Liver (tissue), 9 donors: ENCODE measurements around the gene RPS28. TPM values are rescaled to one million over a fixed set of nuclear protein-coding genes. Genes with fewer than 3 reads are reported as not detected.
"Not testable (repeated sequence)": the region's sequence is repeated elsewhere in the genome, so short reads cannot be mapped to it uniquely, and the experiment has no call there.

ENCODE experiments used
- DNase-seq: peaks from one replicate; pipeline ENCODE4 v3.0.0-alpha.2; 2017; ENCODE audit warnings: low spot score
- H3K27ac ChIP-seq, 2 donors: one replicate each; pipeline ENCODE4 v1.7.0; 2013; ENCODE audit warnings: inconsistent platforms in 2 of 2, low read length in 2 of 2, control low read depth in 1 of 2, low read depth in 1 of 2, mild to moderate bottlenecking in 1 of 2
- H3K27me3 ChIP-seq, 4 donors: one replicate each; pipeline versions ENCODE4 v1.6.1 to v1.7.0; 2013; ENCODE audit warnings: low read length in 3 of 4, inconsistent platforms in 1 of 4, mild to moderate bottlenecking in 1 of 4, moderate library complexity in 1 of 4; ENCODE audit not compliant: control insufficient read depth in 4 of 4, insufficient read depth in 4 of 4
- H3K36me3 ChIP-seq, 4 donors: one replicate each; pipeline versions ENCODE4 v1.6.1 to v1.7.0; 2013; ENCODE audit warnings: low read length in 3 of 4, mild to moderate bottlenecking in 3 of 4, low read depth in 1 of 4, moderate library complexity in 1 of 4; ENCODE audit not compliant: control insufficient read depth in 4 of 4, insufficient read depth in 3 of 4
- H3K4me1 ChIP-seq, 4 donors: one replicate each; pipeline versions ENCODE4 v1.6.1 to v1.7.0; 2013; ENCODE audit warnings: low read length in 3 of 4, mild to moderate bottlenecking in 3 of 4, moderate library complexity in 1 of 4; ENCODE audit not compliant: control insufficient read depth in 4 of 4, insufficient read depth in 4 of 4
- H3K4me3 ChIP-seq, 3 donors: one replicate each; pipeline versions ENCODE4 v1.6.1 to v1.7.0; 2013; ENCODE audit warnings: low read length in 3 of 3, control low read depth in 1 of 3, low read depth in 1 of 3, mild to moderate bottlenecking in 1 of 3
- H3K9ac ChIP-seq, 2 donors: one replicate each; pipeline ENCODE4 v1.7.0; 2013; ENCODE audit warnings: low read length in 2 of 2, mild to moderate bottlenecking in 2 of 2, moderate library complexity in 2 of 2, control low read depth in 1 of 2, low read depth in 1 of 2
- H3K9me3 ChIP-seq, 4 donors: one replicate each; pipeline versions ENCODE4 v1.6.1 to v1.7.0; 2013; ENCODE audit warnings: low read length in 3 of 4; ENCODE audit not compliant: control insufficient read depth in 4 of 4
- ATF3 ChIP-seq: IDR thresholded peaks from 2 replicates; pipeline ENCODE4 v1.6.1; 2016; ENCODE audit warnings: antibody characterized with exemption
- CTCF ChIP-seq: fragments of 150-350 bp; IDR thresholded peaks from 2 replicates; pipeline ENCODE4 v1.5.1; 2017; ENCODE audit warnings: improper control_type of control experiment, low read depth, low read length; ENCODE audit not compliant: missing input control
- EGR1 ChIP-seq, 2 donors: IDR thresholded peaks; 2 replicates each; pipeline ENCODE4 v1.6.1; 2016 to 2018; ENCODE audit warnings: antibody characterized with exemption in 2 of 2, low read depth in 2 of 2
- FOXA1 ChIP-seq: IDR thresholded peaks from 2 replicates; pipeline ENCODE4 v1.6.1; 2016; ENCODE audit warnings: antibody characterized with exemption
- GABPA ChIP-seq, 2 donors: IDR thresholded peaks in 1 of 2; conservative IDR thresholded peaks in 1 of 2; 2 replicates each; pipeline ENCODE4 v1.6.1; 2016; ENCODE audit warnings: antibody characterized with exemption in 2 of 2, mild to moderate bottlenecking in 1 of 2, moderate library complexity in 1 of 2
- HNF4A ChIP-seq, 2 donors: conservative IDR thresholded peaks; 2 replicates each; pipeline ENCODE4 v1.6.1; 2016; ENCODE audit warnings: antibody characterized with exemption in 2 of 2, mild to moderate bottlenecking in 2 of 2
- HNF4G ChIP-seq: IDR thresholded peaks from 2 replicates; pipeline ENCODE4 v1.6.1; 2016; ENCODE audit warnings: antibody characterized with exemption
- JUND ChIP-seq, 2 donors: IDR thresholded peaks; 2 replicates each; pipeline ENCODE4 v1.6.1; 2016; ENCODE audit warnings: antibody characterized with exemption in 2 of 2
- RAD21 ChIP-seq, 2 donors: IDR thresholded peaks; 2 replicates each; pipeline ENCODE4 v1.6.1; 2016; ENCODE audit warnings: antibody characterized with exemption in 2 of 2, mild to moderate bottlenecking in 2 of 2
- RXRA ChIP-seq, 2 donors: IDR thresholded peaks; 2 replicates each; pipeline ENCODE4 v1.6.1; 2017 to 2018; ENCODE audit warnings: antibody characterized with exemption in 2 of 2, mild to moderate bottlenecking in 1 of 2
- SP1 ChIP-seq: IDR thresholded peaks from 2 replicates; pipeline ENCODE4 v1.6.1; 2018; ENCODE audit warnings: antibody characterized with exemption, mild to moderate bottlenecking
- TAF1 ChIP-seq: conservative IDR thresholded peaks from 2 replicates; pipeline ENCODE4 v1.6.1; 2016; ENCODE audit warnings: antibody characterized with exemption, mild to moderate bottlenecking
- YY1 ChIP-seq: IDR thresholded peaks from 2 replicates; pipeline ENCODE4 v1.6.1; 2016; ENCODE audit warnings: antibody characterized with exemption, mild to moderate bottlenecking
- WGBS: extraction: QIAGEN DNeasy Blood & Tissue Kit; methylation state at CpG from one replicate; pipeline ENCODE4 v1.1.7; 2013; 5-methylcytosine and 5-hydroxymethylcytosine counted together
- polyA plus RNA-seq, 2 donors: library from polyadenylated mRNA; stranded (reverse) in 1 of 2; unstranded in 1 of 2; fragments of 200-250 nt in 1 of 2; fragments of >200 nt in 1 of 2; fragmentation: Nextera tagmentation in 1 of 2; extraction: Ambion mirVana in 1 of 2; gene quantifications; one replicate each; pipeline versions ENCODE4 v1.2.1 to v1.2.3, GENCODE V29; 2013 to 2015
- total RNA-seq, 2 donors: library from RNA; depleted of rRNA; stranded (reverse); fragments of >200 nt; gene quantifications; one replicate each; pipeline ENCODE4 v1.2.3, GENCODE V29; 2014
- TF ChIP-seq, protein P1 (sequence below): IDR thresholded peaks from 2 replicates; pipeline ENCODE4 v1.6.1; 2016; ENCODE audit warnings: antibody characterized with exemption
- TF ChIP-seq, protein P2 (sequence below): IDR thresholded peaks from 2 replicates; pipeline ENCODE4 v1.6.1; 2016; ENCODE audit warnings: antibody characterized with exemption
- TF ChIP-seq, protein P3 (sequence below): IDR thresholded peaks from 2 replicates; pipeline ENCODE4 v1.6.1; 2016; ENCODE audit warnings: antibody characterized with exemption, mild to moderate bottlenecking
- donor health status: healthy.
- donor health status: healthy.
- donor health status: healthy.
- donor health status: healthy.
- donor health status: healthy.

RPS28 gene
- total and polyA plus RNA-seq, 4 donors, result 74.7 to 467 (median 265) TPM

- DNase-seq, result no peak
These were observed 4.8 kb upstream of the RPS28 start for GRCh38 chr19:8316351-8317125.

GRCh38 chr19:8318835-8319234 is 2.5 kb upstream of the RPS28 start:
- Histone ChIP-seq H3K36me3 (peaks cover 7 to 25% (median 14%) of the 10 kb centered on the region in 4 donors), H3K4me1 (peaks cover 6 to 27% (median 24%) of the 10 kb centered on the region in 4 donors)
- not testable (repeated sequence) for DNase-seq, H3K9me3 ChIP-seq, H3K4me3 ChIP-seq, H3K27me3 ChIP-seq, H3K27ac ChIP-seq, H3K9ac ChIP-seq
- 82% methylated on average over 9 of the region's 9 CpGs for WGBS

More at GRCh38 chr19:8316351-8317125, 4.8 kb upstream of the RPS28 start:
- Histone ChIP-seq H3K27me3 (no peaks in the 10 kb centered on the region), H3K27ac (no peak overlapping the region), H3K9me3 (no peaks in the 10 kb centered on the region), H3K9ac (no peak overlapping the region), H3K36me3 (peaks cover 4 to 28% (median 15%) of the 10 kb centered on the region in 4 donors), H3K4me3 (no peak overlapping the region), H3K4me1 (peaks cover 2 to 15% (median 13%) of the 10 kb centered on the region in 4 donors)
- TF ChIP-seq, protein P1, sequence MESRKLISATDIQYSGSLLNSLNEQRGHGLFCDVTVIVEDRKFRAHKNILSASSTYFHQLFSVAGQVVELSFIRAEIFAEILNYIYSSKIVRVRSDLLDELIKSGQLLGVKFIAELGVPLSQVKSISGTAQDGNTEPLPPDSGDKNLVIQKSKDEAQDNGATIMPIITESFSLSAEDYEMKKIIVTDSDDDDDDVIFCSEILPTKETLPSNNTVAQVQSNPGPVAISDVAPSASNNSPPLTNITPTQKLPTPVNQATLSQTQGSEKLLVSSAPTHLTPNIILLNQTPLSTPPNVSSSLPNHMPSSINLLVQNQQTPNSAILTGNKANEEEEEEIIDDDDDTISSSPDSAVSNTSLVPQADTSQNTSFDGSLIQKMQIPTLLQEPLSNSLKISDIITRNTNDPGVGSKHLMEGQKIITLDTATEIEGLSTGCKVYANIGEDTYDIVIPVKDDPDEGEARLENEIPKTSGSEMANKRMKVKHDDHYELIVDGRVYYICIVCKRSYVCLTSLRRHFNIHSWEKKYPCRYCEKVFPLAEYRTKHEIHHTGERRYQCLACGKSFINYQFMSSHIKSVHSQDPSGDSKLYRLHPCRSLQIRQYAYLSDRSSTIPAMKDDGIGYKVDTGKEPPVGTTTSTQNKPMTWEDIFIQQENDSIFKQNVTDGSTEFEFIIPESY, result no peak
- no peak for TF ChIP-seq HNF4G
- TF ChIP-seq YY1, result no peak
- TF ChIP-seq, protein P2, sequence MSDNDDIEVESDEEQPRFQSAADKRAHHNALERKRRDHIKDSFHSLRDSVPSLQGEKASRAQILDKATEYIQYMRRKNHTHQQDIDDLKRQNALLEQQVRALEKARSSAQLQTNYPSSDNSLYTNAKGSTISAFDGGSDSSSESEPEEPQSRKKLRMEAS, result no peak
- TF ChIP-seq HNF4A (conservative IDR thresholded peaks at IDR 0.05), result no peak
- no peak for TF ChIP-seq EGR1 (IDR thresholded peaks at IDR 0.05; ENCODE audit: low read depth in 2 of 2)
- no peak for TF ChIP-seq GABPA (IDR thresholded peaks at IDR 0.05 in 1 of 2, conservative IDR thresholded peaks at IDR 0.05 in 1 of 2)
- no peak for TF ChIP-seq SP1
- no peak for TF ChIP-seq JUND (IDR thresholded peaks at IDR 0.05)
- no peak for TF ChIP-seq CTCF
- TF ChIP-seq TAF1, result no peak
- no peak for TF ChIP-seq RAD21 (IDR thresholded peaks at IDR 0.05)
- TF ChIP-seq, protein P3, sequence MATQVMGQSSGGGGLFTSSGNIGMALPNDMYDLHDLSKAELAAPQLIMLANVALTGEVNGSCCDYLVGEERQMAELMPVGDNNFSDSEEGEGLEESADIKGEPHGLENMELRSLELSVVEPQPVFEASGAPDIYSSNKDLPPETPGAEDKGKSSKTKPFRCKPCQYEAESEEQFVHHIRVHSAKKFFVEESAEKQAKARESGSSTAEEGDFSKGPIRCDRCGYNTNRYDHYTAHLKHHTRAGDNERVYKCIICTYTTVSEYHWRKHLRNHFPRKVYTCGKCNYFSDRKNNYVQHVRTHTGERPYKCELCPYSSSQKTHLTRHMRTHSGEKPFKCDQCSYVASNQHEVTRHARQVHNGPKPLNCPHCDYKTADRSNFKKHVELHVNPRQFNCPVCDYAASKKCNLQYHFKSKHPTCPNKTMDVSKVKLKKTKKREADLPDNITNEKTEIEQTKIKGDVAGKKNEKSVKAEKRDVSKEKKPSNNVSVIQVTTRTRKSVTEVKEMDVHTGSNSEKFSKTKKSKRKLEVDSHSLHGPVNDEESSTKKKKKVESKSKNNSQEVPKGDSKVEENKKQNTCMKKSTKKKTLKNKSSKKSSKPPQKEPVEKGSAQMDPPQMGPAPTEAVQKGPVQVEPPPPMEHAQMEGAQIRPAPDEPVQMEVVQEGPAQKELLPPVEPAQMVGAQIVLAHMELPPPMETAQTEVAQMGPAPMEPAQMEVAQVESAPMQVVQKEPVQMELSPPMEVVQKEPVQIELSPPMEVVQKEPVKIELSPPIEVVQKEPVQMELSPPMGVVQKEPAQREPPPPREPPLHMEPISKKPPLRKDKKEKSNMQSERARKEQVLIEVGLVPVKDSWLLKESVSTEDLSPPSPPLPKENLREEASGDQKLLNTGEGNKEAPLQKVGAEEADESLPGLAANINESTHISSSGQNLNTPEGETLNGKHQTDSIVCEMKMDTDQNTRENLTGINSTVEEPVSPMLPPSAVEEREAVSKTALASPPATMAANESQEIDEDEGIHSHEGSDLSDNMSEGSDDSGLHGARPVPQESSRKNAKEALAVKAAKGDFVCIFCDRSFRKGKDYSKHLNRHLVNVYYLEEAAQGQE, result no peak
- TF ChIP-seq RXRA (IDR thresholded peaks at IDR 0.05), result no peak
- TF ChIP-seq FOXA1, result no peak
- no peak for TF ChIP-seq ATF3
- WGBS, result 93% methylated on average over 14 of the region's 14 CpGs
